Lung microvascular endothelial cell (primary cell): Measurements from ENCODE around the gene PSORS1C1. TPM values are rescaled to one million over a fixed set of nuclear protein-coding genes. Genes with fewer than 3 reads are reported as not detected.
"Not testable (repeated sequence)": the region's sequence is repeated elsewhere in the genome, so short reads cannot be mapped to it uniquely, and the experiment has no call there.

ENCODE experiments used
- DNase-seq, 2 donors: peaks; one replicate each; pipeline versions ENCODE4 v3.0.0 to v3.0.0-alpha.2; 2010; ENCODE audit warnings: low read depth in 2 of 2
- total RNA-seq: library from RNA; depleted of rRNA; stranded (reverse); fragments of >200 nt; gene quantifications from 2 replicates; pipeline ENCODE4 v1.2.1, GENCODE V29; 2014

The PSORS1C1 gene
- total RNA-seq, 1 donor from 2014 or later, result 6.7 TPM

- no peak for DNase-seq
These were observed 59.8 kb downstream of the PSORS1C1 start for GRCh38 chr6:31174378-31174777.

GRCh38 chr6:31175971-31176370 is 61.4 kb downstream of the PSORS1C1 start:
- peak in 1 of 2 donors; percentile 57 for DNase-seq

- peak; percentile 19 to 39 for DNase-seq
These were observed 63.8 kb downstream of the PSORS1C1 start for GRCh38 chr6:31178143-31179041.

- no peak for DNase-seq
These were observed 64.4 kb downstream of the PSORS1C1 start for GRCh38 chr6:31179042-31179386.

GRCh38 chr6:31179896-31180295 is 65.3 kb downstream of the PSORS1C1 start:
- no peak for DNase-seq

- peak; percentile 44 to 69 for DNase-seq
These were observed 65.9 kb downstream of the PSORS1C1 start for GRCh38 chr6:31180500-31180899.

GRCh38 chr6:31183287-31183686 is 68.7 kb downstream of the PSORS1C1 start:
- DNase-seq, result not testable (repeated sequence)

GRCh38 chr6:31183859-31184258 is 69.3 kb downstream of the PSORS1C1 start:
- not testable (repeated sequence) for DNase-seq

GRCh38 chr6:31185695-31186051 is 71.1 kb downstream of the PSORS1C1 start:
- not testable (repeated sequence) for DNase-seq

GRCh38 chr6:31186052-31186734 is 71.6 kb downstream of the PSORS1C1 start:
- DNase-seq, result no peak

GRCh38 chr6:31187780-31188194 is 73.2 kb downstream of the PSORS1C1 start:
- no peak for DNase-seq

GRCh38 chr6:31189223-31189622 is 74.6 kb downstream of the PSORS1C1 start:
- DNase-seq, result not testable (repeated sequence)

Other genes with a start within 250 kb of the PSORS1C1 start
- gene DDR1, start 230.3 kb upstream of the PSORS1C1 start, total RNA-seq, result 4.8 and 6.3 TPM in 2 replicates
- 8.3 and 12.9 TPM in 2 replicates for gene GTF2H4, start 206.6 kb upstream of the PSORS1C1 start, total RNA-seq
- gene VARS2, start 200.6 kb upstream of the PSORS1C1 start, total RNA-seq, result 13.9 and 15.5 TPM in 2 replicates
- gene SFTA2, start 182.6 kb upstream of the PSORS1C1 start, total RNA-seq, result not detected in 2 replicates
- gene MUCL3, start 173.8 kb upstream of the PSORS1C1 start, total RNA-seq, result not detected in 2 replicates
- gene MUC21, start 131.1 kb upstream of the PSORS1C1 start, total RNA-seq, result not detected in 2 replicates
- gene MUC22, start 104.3 kb upstream of the PSORS1C1 start, total RNA-seq, result not detected in 2 replicates
- not detected in 2 replicates for gene C6orf15, start 2.2 kb upstream of the PSORS1C1 start, total RNA-seq
- gene CDSN, start 5.6 kb downstream of the PSORS1C1 start, total RNA-seq, result under 0.01 TPM in 1 of 2 replicates, not detected in the other
- not detected in 2 replicates for gene PSORS1C2, start 24.3 kb downstream of the PSORS1C1 start, total RNA-seq
- gene CCHCR1, start 43.0 kb downstream of the PSORS1C1 start, total RNA-seq, result 7.7 and 8.7 TPM in 2 replicates
- 6.3 and 12.0 TPM in 2 replicates for gene TCF19, start 43.8 kb downstream of the PSORS1C1 start, total RNA-seq
- gene POU5F1, start 55.9 kb downstream of the PSORS1C1 start, total RNA-seq, result not detected in 2 replicates
- 64.7 and 247 TPM in 2 replicates for gene HLA-C, start 157.3 kb downstream of the PSORS1C1 start, total RNA-seq
- gene HLA-B, start 242.4 kb downstream of the PSORS1C1 start, total RNA-seq, result 153 and 307 TPM in 2 replicates